ENCODE measurements around the gene SIGLEC11. TPM values are rescaled to one million over a fixed set of nuclear protein-coding genes. Genes with fewer than 3 reads are reported as not detected.
"Not testable (repeated sequence)": the region's sequence is repeated elsewhere in the genome, so short reads cannot be mapped to it uniquely, and the experiment has no call there.

The SIGLEC11 gene
- total RNA-seq, 1 donor from 2014 or later, result not detected

DNA sequence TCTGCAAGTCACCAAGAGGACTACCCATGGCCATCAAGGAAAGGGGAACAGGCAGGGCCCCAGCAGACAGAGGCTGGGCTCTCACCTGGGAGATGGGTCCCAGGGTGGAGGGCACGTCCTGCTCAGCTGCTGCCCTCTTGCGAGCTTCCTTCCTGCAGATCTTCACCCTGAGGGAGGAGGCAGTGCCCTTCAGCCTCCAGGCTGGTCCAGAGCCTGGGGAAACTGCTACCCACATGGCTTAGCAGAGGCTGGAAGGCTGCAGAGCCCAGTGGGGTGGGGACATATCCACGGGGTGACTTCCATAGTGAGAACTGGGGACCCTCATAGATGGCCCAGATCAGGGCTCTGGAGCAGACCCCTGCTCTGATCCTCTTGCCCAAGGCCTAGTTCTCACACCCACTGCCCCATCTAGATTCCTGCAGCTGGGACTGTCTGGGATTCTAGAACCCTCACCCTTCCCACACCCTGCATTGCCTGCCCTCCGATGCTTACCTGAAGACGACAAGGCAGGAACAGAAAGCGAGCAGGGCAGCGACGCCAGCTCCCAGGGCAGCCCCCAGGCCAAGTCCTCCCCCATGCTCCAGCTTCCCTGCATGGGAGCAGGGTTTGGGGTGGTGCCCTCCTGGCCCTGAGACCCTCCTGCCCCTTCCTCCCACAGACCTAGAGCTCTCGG lies 9.0 kb downstream of the SIGLEC11 start:
- FAIRE-seq, result no peak
- H3K27me3 ChIP-seq (ENCODE audit: control insufficient read depth, insufficient read depth, low read length), result no peaks in the 10 kb centered on the region

GRCh38 chr19:49950956-49951526 lies 9.9 kb downstream of the SIGLEC11 start:
- TF ChIP-seq, protein P1, sequence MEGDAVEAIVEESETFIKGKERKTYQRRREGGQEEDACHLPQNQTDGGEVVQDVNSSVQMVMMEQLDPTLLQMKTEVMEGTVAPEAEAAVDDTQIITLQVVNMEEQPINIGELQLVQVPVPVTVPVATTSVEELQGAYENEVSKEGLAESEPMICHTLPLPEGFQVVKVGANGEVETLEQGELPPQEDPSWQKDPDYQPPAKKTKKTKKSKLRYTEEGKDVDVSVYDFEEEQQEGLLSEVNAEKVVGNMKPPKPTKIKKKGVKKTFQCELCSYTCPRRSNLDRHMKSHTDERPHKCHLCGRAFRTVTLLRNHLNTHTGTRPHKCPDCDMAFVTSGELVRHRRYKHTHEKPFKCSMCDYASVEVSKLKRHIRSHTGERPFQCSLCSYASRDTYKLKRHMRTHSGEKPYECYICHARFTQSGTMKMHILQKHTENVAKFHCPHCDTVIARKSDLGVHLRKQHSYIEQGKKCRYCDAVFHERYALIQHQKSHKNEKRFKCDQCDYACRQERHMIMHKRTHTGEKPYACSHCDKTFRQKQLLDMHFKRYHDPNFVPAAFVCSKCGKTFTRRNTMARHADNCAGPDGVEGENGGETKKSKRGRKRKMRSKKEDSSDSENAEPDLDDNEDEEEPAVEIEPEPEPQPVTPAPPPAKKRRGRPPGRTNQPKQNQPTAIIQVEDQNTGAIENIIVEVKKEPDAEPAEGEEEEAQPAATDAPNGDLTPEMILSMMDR (IDR thresholded peaks at IDR 0.05; ENCODE audit: insufficient read depth, low read length, severe bottlenecking), result no peak
- DNase-seq (ENCODE audit: low read depth), result no peak
- Histone ChIP-seq H3K27me3 (ENCODE audit: control insufficient read depth, insufficient read depth, low read length) (no peaks in the 10 kb centered on the region), H3K4me3 (ENCODE audit: low read depth, low read length) (no peak overlapping the region), H3K36me3 (ENCODE audit: control insufficient read depth, insufficient read depth, low read length) (no peaks in the 10 kb centered on the region)
- FAIRE-seq, result no peak

More for the DNA sequence above, 9.0 kb downstream of the SIGLEC11 start:
- Histone ChIP-seq H3K4me3 (ENCODE audit: low read depth, low read length) (no peak overlapping the region), H3K36me3 (ENCODE audit: control insufficient read depth, insufficient read depth, low read length) (no peaks in the 10 kb centered on the region)
- DNase-seq (ENCODE audit: low read depth), result no peak
- TF ChIP-seq, protein P1 (IDR thresholded peaks at IDR 0.05; ENCODE audit: insufficient read depth, low read length, severe bottlenecking), result no peak

GRCh38 chr19:49950590-49950948 lies 10.4 kb downstream of the SIGLEC11 start:
- Histone ChIP-seq H3K36me3 (ENCODE audit: control insufficient read depth, insufficient read depth, low read length) (no peaks in the 10 kb centered on the region), H3K4me3 (ENCODE audit: low read depth, low read length) (no peak overlapping the region), H3K27me3 (ENCODE audit: control insufficient read depth, insufficient read depth, low read length) (no peaks in the 10 kb centered on the region)
- TF ChIP-seq, protein P1 (IDR thresholded peaks at IDR 0.05; ENCODE audit: insufficient read depth, low read length, severe bottlenecking), result no peak
- no peak for FAIRE-seq
- no peak for DNase-seq (ENCODE audit: low read depth)

GRCh38 chr19:49949742-49950589 lies 11.0 kb downstream of the SIGLEC11 start:
- Histone ChIP-seq H3K27me3 (ENCODE audit: control insufficient read depth, insufficient read depth, low read length) (no peaks in the 10 kb centered on the region), H3K4me3 (ENCODE audit: low read depth, low read length) (no peak overlapping the region), H3K36me3 (ENCODE audit: control insufficient read depth, insufficient read depth, low read length) (no peaks in the 10 kb centered on the region)
- TF ChIP-seq, protein P1 (IDR thresholded peaks at IDR 0.05; ENCODE audit: insufficient read depth, low read length, severe bottlenecking), result no peak
- DNase-seq (ENCODE audit: low read depth) (no peak), FAIRE-seq (no peak)

- no peak overlapping the region for H3K4me3 ChIP-seq (ENCODE audit: low read depth, low read length)
- DNase-seq (ENCODE audit: low read depth), result no peak
- TF ChIP-seq, protein P1 (IDR thresholded peaks at IDR 0.05; ENCODE audit: insufficient read depth, low read length, severe bottlenecking), result no peak
- H3K36me3 ChIP-seq (ENCODE audit: control insufficient read depth, insufficient read depth, low read length), result no peaks in the 10 kb centered on the region
- no peaks in the 10 kb centered on the region for H3K27me3 ChIP-seq (ENCODE audit: control insufficient read depth, insufficient read depth, low read length)
- FAIRE-seq, result no peak
Observed at GRCh38 chr19:49946415-49946814, 14.6 kb downstream of the SIGLEC11 start.

DNA sequence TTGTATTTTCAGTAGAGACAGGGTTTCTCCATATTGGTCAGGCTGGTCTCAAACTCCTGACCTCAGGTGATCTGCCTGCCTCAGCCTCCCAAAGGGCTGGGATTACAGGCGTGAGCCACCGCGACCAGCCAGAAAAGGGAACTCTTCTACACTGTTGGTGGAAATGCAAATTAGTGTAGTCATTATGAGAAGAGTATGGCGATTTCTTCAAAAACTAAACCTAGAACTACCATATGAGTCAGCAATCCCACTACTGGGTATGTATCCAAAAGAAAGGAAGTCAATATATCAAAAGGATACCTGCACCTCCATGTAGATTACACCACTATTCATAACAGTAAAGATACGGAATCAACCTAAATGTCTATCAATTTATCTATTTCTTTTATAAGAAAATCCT lies 16.4 kb downstream of the SIGLEC11 start:
- H3K27me3 ChIP-seq (ENCODE audit: control insufficient read depth, insufficient read depth, low read length); DNase-seq (ENCODE audit: low read depth); FAIRE-seq; H3K4me3 ChIP-seq (ENCODE audit: low read depth, low read length); H3K36me3 ChIP-seq (ENCODE audit: control insufficient read depth, insufficient read depth, low read length): not testable (repeated sequence)
